Progenitor cell of endocrine pancreas (in vitro differentiated cells): ENCODE measurements around the gene ORC3. TPM values are rescaled to one million over a fixed set of nuclear protein-coding genes. Genes with fewer than 3 reads are reported as not detected.

Experiments used
- DNase-seq: peaks from one replicate; pipeline ENCODE4 v3.0.0; 2021; ENCODE audit warnings: low spot score; ENCODE audit not compliant: unreplicated experiment
- H3K27ac Mint-ChIP-seq: 2 replicates; pipeline ENCODE4 v1.8.0; 2021; ENCODE audit warnings: mild to moderate bottlenecking, moderate library complexity, mixed read lengths
- H3K27me3 Mint-ChIP-seq: 2 replicates; pipeline ENCODE4 v1.8.0; 2021; ENCODE audit warnings: mixed read lengths
- H3K36me3 Mint-ChIP-seq: 2 replicates; pipeline ENCODE4 v1.8.0; 2022; ENCODE audit warnings: mixed read lengths; ENCODE audit not compliant: insufficient read depth
- H3K4me1 Mint-ChIP-seq: 2 replicates; pipeline ENCODE4 v1.8.0; 2021; ENCODE audit warnings: low read depth, mixed read lengths
- H3K4me3 Mint-ChIP-seq: 2 replicates; pipeline ENCODE4 v1.8.0; 2021; ENCODE audit warnings: low read depth, mild to moderate bottlenecking, moderate library complexity, mixed read lengths
- H3K9me3 Mint-ChIP-seq: 2 replicates; pipeline ENCODE4 v1.8.0; 2021; ENCODE audit warnings: low read depth, mixed read lengths
- CTCF ChIP-seq: fragments of 200-600 bp; sonication (generic); IDR thresholded peaks from one replicate; pipeline ENCODE4 v1.5.0; 2021; ENCODE audit warnings: antibody characterized with exemption, mild to moderate bottlenecking; ENCODE audit not compliant: unreplicated experiment
- total RNA-seq: library from RNA; stranded (reverse); gene quantifications from 2 replicates; pipeline ENCODE4 v1.2.1, GENCODE V29; 2021

Gene ORC3
- total RNA-seq, 1 donor from 2014 or later, result 31.6 TPM

GRCh38 chr6:87575423-87575822 lies 14.5 kb upstream of the ORC3 start:
- DNase-seq, result no peak
- Mint-ChIP-seq H3K36me3 (peaks cover 21% of the 10 kb centered on the region), H3K4me1 (peaks cover 15% of the 10 kb centered on the region), H3K4me3 (no peak overlapping the region), H3K27ac (peak overlapping the region; percentile 19), H3K9me3 (peaks cover 3% of the 10 kb centered on the region), H3K27me3 (no peaks in the 10 kb centered on the region)
- no peak for TF ChIP-seq CTCF

- no peaks in the 10 kb centered on the region for H3K27me3 Mint-ChIP-seq
- H3K4me3 Mint-ChIP-seq, result no peak overlapping the region
- H3K4me1 Mint-ChIP-seq, result peaks cover 15% of the 10 kb centered on the region
- H3K27ac Mint-ChIP-seq, result no peak overlapping the region
- H3K9me3 Mint-ChIP-seq, result no peaks in the 10 kb centered on the region
- no peak for DNase-seq
- peaks cover 19% of the 10 kb centered on the region for H3K36me3 Mint-ChIP-seq
- no peak for TF ChIP-seq CTCF
These were observed 6.1 kb upstream of the ORC3 start for GRCh38 chr6:87583822-87584221.

- Mint-ChIP-seq H3K9me3 (no peaks in the 10 kb centered on the region), H3K27ac (peak overlapping the region; percentile 19), H3K27me3 (no peaks in the 10 kb centered on the region), H3K4me1 (peaks cover 28% of the 10 kb centered on the region), H3K36me3 (peaks cover 14% of the 10 kb centered on the region), H3K4me3 (no peak overlapping the region)
- no peak for TF ChIP-seq CTCF
- no peak for DNase-seq
These were observed 3.4 kb upstream of the ORC3 start for GRCh38 chr6:87586371-87587077.

- H3K9me3 Mint-ChIP-seq, result no peaks in the 10 kb centered on the region
- no peak for DNase-seq
- peak overlapping the region; percentile 92 for H3K4me3 Mint-ChIP-seq
- H3K27ac Mint-ChIP-seq, result peak overlapping the region; percentile 95
- H3K27me3 Mint-ChIP-seq, result no peaks in the 10 kb centered on the region
- H3K36me3 Mint-ChIP-seq, result peaks cover 8% of the 10 kb centered on the region
- peaks cover 28% of the 10 kb centered on the region for H3K4me1 Mint-ChIP-seq
- TF ChIP-seq CTCF, result no peak
These were observed 1.1 kb upstream of the ORC3 start for GRCh38 chr6:87588756-87589407.

GRCh38 chr6:87590417-87590880 lies 514 bp downstream of the ORC3 start:
- no peak for TF ChIP-seq CTCF
- H3K4me3 Mint-ChIP-seq, result peak overlapping the region; percentile 92
- H3K27ac Mint-ChIP-seq, result peak overlapping the region; percentile 95
- peaks cover 28% of the 10 kb centered on the region for H3K4me1 Mint-ChIP-seq
- H3K36me3 Mint-ChIP-seq, result peaks cover 8% of the 10 kb centered on the region
- no peaks in the 10 kb centered on the region for H3K9me3 Mint-ChIP-seq
- H3K27me3 Mint-ChIP-seq, result no peaks in the 10 kb centered on the region
- DNase-seq, result no peak
